LNCaP clone FGC (cell line): Measurements from ENCODE around the gene TBC1D3B.

Experiments
- DNase-seq: peaks from one replicate; pipeline ENCODE4 v3.0.0-alpha.2; 2011; ENCODE audit warnings: low read depth
- H3K4me3 ChIP-seq: 2 replicates; pipeline ENCODE4 v1.5.1; 2011; ENCODE audit warnings: mild to moderate bottlenecking, low read depth, low read length, control low read depth
- CTCF ChIP-seq: IDR thresholded peaks from 2 replicates; pipeline ENCODE4 v1.5.1; 2012; ENCODE audit warnings: mild to moderate bottlenecking; ENCODE audit not compliant: control insufficient read depth, insufficient read depth; ENCODE audit errors: extremely low read depth

Gene TBC1D3B

GRCh38 chr17:36148559-36149295 lies 27.7 kb downstream of the TBC1D3B start:
- no peak overlapping the region for H3K4me3 ChIP-seq
- peak; percentile 100 for TF ChIP-seq CTCF
- DNase-seq = no peak

DNA sequence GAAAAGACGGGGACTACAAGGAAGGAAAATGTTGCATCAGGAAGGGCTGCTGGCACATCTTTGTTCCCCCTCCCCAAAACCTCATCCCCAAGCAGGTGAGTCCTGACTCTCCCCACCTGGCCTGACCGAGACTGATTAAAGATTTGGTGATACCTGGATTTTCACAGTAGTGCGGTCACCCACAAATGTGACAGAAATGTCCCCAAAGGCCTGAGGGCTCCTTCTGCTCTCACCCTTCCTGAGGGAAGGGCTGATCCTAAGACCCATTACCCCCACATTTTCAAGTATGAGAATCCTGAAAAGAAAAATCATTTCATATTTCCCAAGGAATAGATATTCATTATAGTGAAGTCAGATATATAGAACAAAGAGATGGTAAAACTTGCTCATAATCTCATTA lies 28.8 kb downstream of the TBC1D3B start:
- DNase-seq = no peak
- H3K4me3 ChIP-seq = no peak overlapping the region

GRCh38 chr17:36144981-36145729 lies 31.3 kb downstream of the TBC1D3B start:
- TF ChIP-seq CTCF = no peak
- no peak overlapping the region for H3K4me3 ChIP-seq
- no peak for DNase-seq

More for the DNA sequence above, 28.8 kb downstream of the TBC1D3B start:
- TF ChIP-seq CTCF = no peak

GRCh38 chr17:36144014-36144413 lies 32.4 kb downstream of the TBC1D3B start:
- no peak for TF ChIP-seq CTCF
- DNase-seq = no peak
- no peak overlapping the region for H3K4me3 ChIP-seq

DNA sequence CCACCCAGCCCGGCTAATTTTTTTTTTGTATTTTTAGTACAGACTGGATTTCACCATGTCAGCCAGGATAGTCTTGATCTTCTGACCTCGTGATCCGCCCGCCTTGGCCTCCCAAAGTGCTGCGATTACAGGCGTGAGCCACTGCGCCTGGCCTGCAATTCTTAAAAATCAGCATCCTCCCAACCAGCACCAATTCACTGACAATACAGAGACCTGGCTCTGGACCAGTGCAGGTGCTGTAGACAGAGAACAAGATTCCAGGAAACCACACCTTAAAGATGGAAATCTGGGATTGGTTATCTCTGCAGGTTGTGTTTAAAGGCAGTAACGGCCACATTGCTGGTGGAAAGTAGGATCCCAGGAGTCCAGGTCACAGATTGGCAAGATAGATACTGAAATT lies 33.6 kb downstream of the TBC1D3B start:
- H3K4me3 ChIP-seq = no peak overlapping the region
- no peak for TF ChIP-seq CTCF
- no peak for DNase-seq

- no peak for TF ChIP-seq CTCF
- no peak for DNase-seq
- H3K4me3 ChIP-seq = no peak overlapping the region
Observed at GRCh38 chr17:36142235-36142634, 34.2 kb downstream of the TBC1D3B start.
